GM10847 (cell line): ENCODE measurements around the gene CORO2A.

Source experiments
- POLR2A ChIP-seq: IDR thresholded peaks from 2 replicates; pipeline ENCODE4 v1.6.1; 2011; ENCODE audit not compliant: insufficient read length; ENCODE audit errors: extremely low read depth

Gene CORO2A

GRCh38 chr9:98187926-98188325, 4.5 kb downstream of the CORO2A start:
- TF ChIP-seq POLR2A: no peak

GRCh38 chr9:98186236-98186635, 6.2 kb downstream of the CORO2A start:
- TF ChIP-seq POLR2A: no peak

GRCh38 chr9:98185611-98186171, 6.7 kb downstream of the CORO2A start:
- TF ChIP-seq POLR2A: no peak

GRCh38 chr9:98185021-98185567, 7.3 kb downstream of the CORO2A start:
- TF ChIP-seq POLR2A: no peak

GRCh38 chr9:98184326-98184725, 8.1 kb downstream of the CORO2A start:
- TF ChIP-seq POLR2A: no peak

- TF ChIP-seq POLR2A: no peak
These were observed 9.4 kb downstream of the CORO2A start for GRCh38 chr9:98182889-98183599.

GRCh38 chr9:98182069-98182820, 10.2 kb downstream of the CORO2A start:
- TF ChIP-seq POLR2A: no peak

- TF ChIP-seq POLR2A: no peak
These were observed 10.7 kb downstream of the CORO2A start for GRCh38 chr9:98181746-98182068.

GRCh38 chr9:98180996-98181395, 11.4 kb downstream of the CORO2A start:
- TF ChIP-seq POLR2A: no peak

- TF ChIP-seq POLR2A: no peak
These were observed 13.3 kb downstream of the CORO2A start for GRCh38 chr9:98178874-98179850.

GRCh38 chr9:98176391-98177259, 15.8 kb downstream of the CORO2A start:
- no peak for TF ChIP-seq POLR2A

GRCh38 chr9:98175762-98176161, 16.7 kb downstream of the CORO2A start:
- no peak for TF ChIP-seq POLR2A

GRCh38 chr9:98175028-98175569, 17.3 kb downstream of the CORO2A start:
- no peak for TF ChIP-seq POLR2A

GRCh38 chr9:98173181-98173580, 19.3 kb downstream of the CORO2A start:
- TF ChIP-seq POLR2A: no peak

- no peak for TF ChIP-seq POLR2A
These were observed 19.8 kb downstream of the CORO2A start for GRCh38 chr9:98172604-98173003.
